PC-3 (cell line): ENCODE data around the gene PRR36. TPM values are rescaled to one million over a fixed set of nuclear protein-coding genes. Genes with fewer than 3 reads are reported as not detected.

Experiments
- ATAC-seq: fragments of 200-7000 bp; cut with Tn5 transposase; 2 replicates; pipeline ENCODE4 v1.9.1; 2020; ENCODE audit warnings: mild to moderate bottlenecking, moderate library complexity
- BruUV-seq: library from RNA; stranded (reverse); fragments of 400-500 nt; replicated peaks from 2 replicates; lab custom pipeline; 2021; lab: Mats Ljungman, UMichigan
- CTCF ChIA-PET: fragments of 300-600 bp; sonication (Branson Sonifier 250); formaldehyde crosslinking; loops from one replicate; lab custom pipeline; 2022; ENCODE audit warnings: antibody characterized with exemption; lab: Charles Lee
- POLR2A ChIA-PET: fragments of 300-600 bp; sonication (Branson Sonifier 250); formaldehyde crosslinking; loops from one replicate; lab custom pipeline; 2022; ENCODE audit warnings: antibody characterized with exemption; ENCODE audit not compliant: unreplicated experiment; lab: Charles Lee
- DNase-seq: peaks from one replicate; pipeline ENCODE4 v3.0.0-alpha.2; 2015
- H2AFZ ChIP-seq: fragments of 300-600 bp; sonication (generic); 2 replicates; pipeline ENCODE4 v1.6.0; 2016; ENCODE audit warnings: antibody characterized with exemption, low read length
- H3F3A ChIP-seq: fragments of 300-600 bp; sonication (generic); one replicate; pipeline ENCODE4 v1.6.0; 2017; ENCODE audit warnings: antibody characterized with exemption, low read length, control low read depth, mild to moderate bottlenecking; ENCODE audit not compliant: unreplicated experiment
- H3K27ac ChIP-seq: fragments of 300-600 bp; sonication (generic); 2 replicates; pipeline ENCODE4 v1.5.1; 2016; ENCODE audit warnings: mild to moderate bottlenecking, low read length
- H3K27me3 ChIP-seq: fragments of 300-600 bp; sonication (generic); 2 replicates; pipeline ENCODE4 v1.6.1; 2016; ENCODE audit warnings: low read length, mixed read lengths
- H3K36me3 ChIP-seq: fragments of 300-600 bp; sonication (generic); 2 replicates; pipeline ENCODE4 v1.6.1; 2016; ENCODE audit warnings: low read depth, mixed run types, low read length, mixed read lengths
- H3K4me1 ChIP-seq: fragments of 300-600 bp; sonication (generic); 2 replicates; pipeline ENCODE4 v1.5.1; 2016; ENCODE audit warnings: low read length; ENCODE audit not compliant: insufficient read depth
- H3K4me2 ChIP-seq: fragments of 300-600 bp; sonication (generic); 2 replicates; pipeline ENCODE4 v1.6.0; 2016; ENCODE audit warnings: low read length
- H3K4me3 ChIP-seq: fragments of 300-600 bp; sonication (generic); 2 replicates; pipeline ENCODE4 v1.5.1; 2016; ENCODE audit warnings: mild to moderate bottlenecking, low read length, mixed read lengths
- H3K79me2 ChIP-seq: fragments of 300-600 bp; sonication (generic); 2 replicates; pipeline ENCODE4 v1.6.1; 2017; ENCODE audit warnings: low read length, mixed read lengths
- H3K9ac ChIP-seq: fragments of 300-600 bp; sonication (generic); 2 replicates; pipeline ENCODE4 v1.6.0; 2016; ENCODE audit warnings: mild to moderate bottlenecking, low read length
- H3K9me2 ChIP-seq: fragments of 300-600 bp; sonication (generic); replicated peaks from 2 replicates; pipeline ENCODE4 v1.6.1; 2016; ENCODE audit warnings: mixed run types, low read length, mixed read lengths
- H3K9me3 ChIP-seq: fragments of 300-600 bp; sonication (generic); 2 replicates; pipeline ENCODE4 v1.6.1; 2016; ENCODE audit warnings: low read length, mixed read lengths
- H4K20me1 ChIP-seq: fragments of 300-600 bp; sonication (generic); 2 replicates; pipeline ENCODE4 v1.6.1; 2016; ENCODE audit warnings: low read length, mixed read lengths
- CTCF ChIP-seq: fragments of 300-600 bp; sonication (generic); conservative IDR thresholded peaks from 2 replicates; pipeline ENCODE4 v1.5.1; 2017; ENCODE audit warnings: antibody characterized with exemption, low read depth, mild to moderate bottlenecking, low read length
- EZH2 ChIP-seq: fragments of 300-600 bp; sonication (generic); IDR thresholded peaks from one replicate; pipeline ENCODE4 v1.6.1; 2017; ENCODE audit warnings: antibody characterized with exemption, mild to moderate bottlenecking, low read length; ENCODE audit not compliant: unreplicated experiment
- EZH2phosphoT487 ChIP-seq: fragments of 300-600 bp; sonication (generic); IDR thresholded peaks from 2 replicates; pipeline ENCODE4 v1.6.1; 2018; ENCODE audit warnings: mild to moderate bottlenecking, antibody characterized with exemption, low read length, borderline replicate concordance
- intact Hi-C: fragments of 100-400 bp; cut with micrococcal nuclease; formaldehyde crosslinking; loops from 2 replicates; pipeline ENCODE4 v1.9.0; 2023
- total RNA-seq: library from RNA; depleted of rRNA; stranded (reverse); fragments of >200 nt; gene quantifications from 2 replicates; pipeline ENCODE4 v1.2.3, GENCODE V29; 2014

Gene PRR36
- total RNA-seq, 1 experiment from 2014 or later: 2.5 TPM

GRCh38 chr19:7852851-7853769 is 21.1 kb downstream of the PRR36 start:
- H2AFZ ChIP-seq: 0 out of 2 replicates have a peak overlapping the region, but pooled peaks have one; percentile 58
- H4K20me1 ChIP-seq: no peaks in the 10 kb centered on the region
- H3K36me3 ChIP-seq: no peaks in the 10 kb centered on the region
- H3K4me2 ChIP-seq: peak overlapping the region; percentile 69
- H3F3A ChIP-seq: no peaks in the 10 kb centered on the region
- no peaks in the 10 kb centered on the region for H3K9me3 ChIP-seq
- BruUV-seq: no TSS peak
- peaks cover 4% of the 10 kb centered on the region for H3K4me1 ChIP-seq
- ChIA-PET POLR2A (interaction anchor here (0.7 kb wide), 1 partner anchor 17 kb away, joined by 5 read pairs; no protein-coding TSS in a partner anchor), CTCF (interaction anchor here (0.6 to 1.0 kb wide), 5 partner anchors 16 to 245 kb away, joined by 3 to 7 read pairs (median 3); partner anchors contain the start of gene SNAPC2)
- H3K27me3 ChIP-seq: no peaks in the 10 kb centered on the region
- ATAC-seq (peak; percentile 94), DNase-seq (peak; percentile 86)
- TF ChIP-seq CTCF: peak; percentile 94
- no peak for TF ChIP-seq EZH2phosphoT487
- no peak overlapping the region for H3K27ac ChIP-seq
- no peak overlapping the region for H3K4me3 ChIP-seq
- no peak overlapping the region for H3K9ac ChIP-seq
- no peaks in the 10 kb centered on the region for H3K79me2 ChIP-seq
- H3K9me2 ChIP-seq: no peaks in the 10 kb centered on the region
- intact Hi-C loops: loop anchor here (1.0 to 5.0 kb wide), 2 partner anchors 50 to 74 kb away; partner anchors contain the start of genes CTXN1 and MAP2K7

- no peaks in the 10 kb centered on the region for H3F3A ChIP-seq
These were observed 22.3 kb downstream of the PRR36 start for GRCh38 chr19:7851623-7852500.

More at GRCh38 chr19:7851623-7852500, 22.3 kb downstream of the PRR36 start:
- Histone ChIP-seq H3K4me1 (peaks cover 4% of the 10 kb centered on the region), H3K36me3 (no peaks in the 10 kb centered on the region), H3K4me2 (no peak overlapping the region), H3K9ac (no peak overlapping the region), H3K27me3 (no peaks in the 10 kb centered on the region), H4K20me1 (no peaks in the 10 kb centered on the region), H3K79me2 (no peaks in the 10 kb centered on the region), H2AFZ (no peak overlapping the region), H3K4me3 (no peak overlapping the region), H3K9me3 (no peaks in the 10 kb centered on the region), H3K27ac (no peak overlapping the region), H3K9me2 (no peaks in the 10 kb centered on the region)
- CTCF ChIA-PET: interaction anchor here (0.5 to 0.7 kb wide), 5 partner anchors 39 to 244 kb away, joined by 3 to 7 read pairs (median 3); no protein-coding TSS in a partner anchor
- no peak for ATAC-seq
- TF ChIP-seq CTCF (no peak), EZH2 (no peak), EZH2phosphoT487 (no peak)
- intact Hi-C loops: loop anchor here (5.0 kb wide), 1 partner anchor 75 kb away; the partner anchor contains the start of gene CTXN1
- BruUV-seq: no TSS peak
- POLR2A ChIA-PET: interaction anchor here (0.7 kb wide), 1 partner anchor 15 kb away, joined by 5 read pairs; no protein-coding TSS in a partner anchor
- DNase-seq: no peak
